ENCODE results near the gene CEP164.

The CEP164 gene

DNA sequence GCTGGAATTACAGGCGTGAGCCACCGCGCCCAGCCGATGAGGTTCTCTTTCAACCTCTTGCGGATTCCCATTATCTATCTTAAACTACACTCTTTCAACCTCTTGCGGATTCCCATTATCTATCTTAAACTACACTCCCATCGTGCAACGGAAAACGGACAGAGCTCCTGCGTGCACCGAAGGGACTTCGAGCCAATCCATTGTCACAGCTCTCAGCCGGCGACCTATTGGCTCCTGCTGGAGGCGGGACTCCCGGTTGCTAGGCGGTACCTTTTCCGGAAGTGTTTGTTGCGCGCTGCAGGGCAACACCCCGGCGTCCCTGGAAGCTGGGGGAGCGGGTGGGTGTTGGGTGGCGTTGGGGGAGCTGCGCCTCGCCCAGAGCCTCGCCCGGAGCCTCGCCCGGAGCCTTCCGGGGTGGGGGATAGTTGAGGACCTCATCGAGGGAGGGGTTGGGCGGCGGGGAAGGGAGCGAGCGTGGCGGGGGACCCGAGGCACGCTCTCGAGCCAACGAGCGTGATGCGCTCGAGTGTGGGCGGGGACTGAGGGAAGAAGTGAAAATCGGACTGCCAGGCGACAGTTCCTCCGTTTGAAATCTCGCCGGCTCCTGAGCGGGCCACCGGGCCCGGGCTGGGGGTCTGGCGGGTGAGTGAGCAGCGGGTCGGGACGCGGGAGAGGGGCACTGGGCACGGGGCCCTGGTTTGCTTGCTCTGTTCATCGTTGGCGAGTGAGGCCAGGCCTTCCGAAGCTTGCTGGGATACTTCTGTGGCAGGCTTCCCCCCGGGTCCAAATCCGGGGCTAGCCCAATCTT lies at the start of gene CEP164:
Gene CEP164, plus strand, starts transcription at position 288 of the 808 bp plus-strand sequence. CDS start 10,733 bp downstream, outside the sequence.
- DNase-seq = peak; percentile 93 to 94

DNA sequence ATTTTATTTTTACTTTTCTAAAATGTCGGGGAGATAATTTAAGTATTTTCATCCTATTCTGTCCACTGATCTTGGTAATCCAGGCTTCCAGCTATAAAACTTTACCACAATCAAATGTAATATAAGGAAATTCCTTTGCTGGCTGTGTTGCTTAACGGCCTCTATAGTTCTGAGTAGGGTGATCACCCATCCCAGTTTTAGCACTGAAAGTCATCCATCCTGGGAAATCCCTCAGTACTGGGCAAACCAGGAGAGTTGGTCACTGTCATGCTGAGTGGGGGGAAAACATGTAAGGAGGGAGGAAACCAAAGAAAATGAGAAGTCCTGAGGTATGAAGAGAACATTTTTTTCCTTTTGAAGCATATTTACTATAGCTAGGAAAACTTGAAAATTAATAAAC lies 49.3 kb upstream of the CEP164 start:
- no peak for DNase-seq

DNA sequence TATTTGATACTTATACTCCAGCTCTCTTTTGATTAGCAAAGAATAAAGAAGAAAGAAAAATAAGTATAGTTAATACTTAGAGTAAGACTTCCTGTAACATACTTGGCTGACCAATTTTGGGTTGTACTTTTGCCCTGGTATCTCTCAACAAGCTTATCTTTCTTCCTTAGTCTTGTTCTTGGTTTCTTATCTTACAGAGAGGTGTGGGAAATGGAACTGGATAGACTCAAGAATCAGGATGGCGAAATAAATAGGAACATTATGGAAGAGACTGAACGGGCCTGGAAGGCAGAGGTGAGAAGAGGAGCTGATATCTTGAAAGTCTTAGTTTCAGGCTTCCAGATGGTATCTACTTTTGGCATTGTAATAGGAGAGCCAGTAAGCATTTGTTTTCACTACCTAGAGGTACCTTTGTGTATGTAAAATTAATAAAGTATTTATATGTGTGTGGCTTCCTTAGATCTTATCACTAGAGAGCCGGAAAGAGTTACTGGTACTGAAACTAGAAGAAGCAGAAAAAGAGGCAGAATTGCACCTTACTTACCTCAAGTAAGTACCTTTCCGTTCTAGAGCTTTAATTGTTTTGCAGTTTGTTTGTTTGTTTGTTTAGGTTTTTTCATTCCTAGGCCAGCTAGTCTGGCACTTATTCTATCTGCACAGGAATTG lies 47.8 kb upstream of the CEP164 start:
- DNase-seq = no peak

DNA sequence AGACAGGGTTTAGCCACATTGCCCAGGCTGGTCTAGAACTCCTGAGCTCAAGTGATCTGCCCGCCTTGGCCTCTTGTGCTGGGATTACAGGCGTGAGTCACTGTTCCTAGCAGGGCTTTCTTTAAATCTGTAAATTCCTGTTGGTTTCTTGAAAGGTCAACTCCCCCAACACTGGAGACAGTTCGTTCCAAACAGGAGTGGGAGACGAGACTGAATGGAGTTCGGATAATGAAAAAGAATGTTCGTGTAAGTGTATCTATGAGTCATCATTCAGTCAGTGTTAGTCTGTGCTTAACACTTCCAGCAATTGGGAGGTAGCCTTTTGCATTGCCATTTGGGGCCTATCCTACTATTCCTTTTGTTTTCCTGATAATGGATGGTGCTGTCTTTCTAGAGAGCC lies 46.5 kb upstream of the CEP164 start:
- DNase-seq = no peak

DNA sequence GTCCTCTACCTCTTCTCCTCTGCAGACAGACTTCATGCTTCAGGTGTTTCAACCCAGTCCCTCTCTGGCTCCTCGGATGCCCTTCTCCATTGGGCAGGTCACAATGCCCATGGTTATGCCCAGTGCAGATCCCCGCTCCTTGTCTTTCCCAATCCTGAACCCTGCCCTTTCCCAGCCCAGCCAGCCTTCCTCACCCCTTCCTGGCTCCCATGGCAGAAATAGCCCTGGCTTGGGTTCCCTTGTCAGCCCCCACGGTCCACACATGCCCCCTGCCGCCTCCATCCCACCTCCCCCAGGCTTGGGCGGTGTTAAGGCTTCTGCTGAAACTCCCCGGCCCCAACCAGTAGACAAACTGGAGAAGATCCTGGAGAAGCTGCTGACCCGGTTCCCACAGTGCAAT lies 45.8 kb upstream of the CEP164 start:
- no peak for DNase-seq

DNA sequence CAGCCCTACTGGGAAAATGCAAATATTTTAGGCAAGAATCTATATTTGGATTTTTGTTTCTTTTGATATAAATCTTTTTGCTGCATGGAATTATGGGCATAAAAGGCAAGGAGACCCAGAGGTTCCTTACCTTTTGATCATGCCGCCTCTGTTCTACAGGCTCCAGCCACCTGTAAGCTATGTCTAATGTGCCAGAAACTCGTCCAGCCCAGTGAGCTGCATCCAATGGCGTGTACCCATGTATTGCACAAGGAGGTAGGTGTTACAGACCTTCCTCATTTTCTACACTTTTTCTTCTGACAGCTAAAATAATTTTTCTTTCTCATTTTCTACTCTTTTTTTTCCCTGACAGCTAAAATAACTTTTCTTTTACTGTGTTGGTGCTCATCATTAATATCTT lies 44.7 kb upstream of the CEP164 start:
- no peak for DNase-seq

DNA sequence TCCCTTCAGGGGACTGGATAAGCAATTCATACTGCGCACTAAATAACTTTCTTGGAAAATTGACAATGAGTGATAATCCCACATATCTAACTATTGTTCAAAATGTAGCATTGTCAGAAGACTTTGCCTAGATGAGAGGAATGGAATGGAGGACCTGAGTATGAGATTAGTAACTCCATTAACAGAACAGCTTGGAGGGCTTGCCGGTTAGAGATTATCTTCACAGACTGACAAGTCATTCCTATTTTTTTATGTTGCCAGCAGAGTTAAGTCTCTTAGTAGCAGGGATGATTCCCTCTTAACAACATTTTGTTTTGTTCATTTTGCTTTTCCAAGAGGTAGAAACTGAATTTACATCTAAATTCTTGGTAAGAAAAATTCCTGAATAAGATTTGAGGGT lies 43.6 kb upstream of the CEP164 start:
- no peak for DNase-seq

DNA sequence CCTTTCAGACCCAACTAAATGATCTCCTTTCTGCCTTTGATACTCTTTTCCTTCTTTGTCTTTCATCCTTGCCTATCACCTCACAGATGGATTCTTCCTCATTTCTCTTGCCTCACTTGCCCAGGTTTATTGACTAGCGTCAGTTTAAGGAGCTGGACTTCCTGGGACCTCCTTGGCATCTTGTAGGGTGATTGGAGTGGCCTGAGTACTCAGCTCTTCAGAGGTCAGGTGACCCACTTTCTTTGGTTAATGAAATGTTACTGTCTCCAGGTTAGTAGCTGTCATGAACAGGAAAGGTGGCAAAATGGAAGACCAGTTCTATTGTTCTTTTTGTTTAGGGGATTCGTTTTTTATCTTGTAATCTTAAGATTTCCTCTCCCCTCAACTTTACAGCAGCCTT lies 41.1 kb upstream of the CEP164 start:
- DNase-seq = no peak

DNA sequence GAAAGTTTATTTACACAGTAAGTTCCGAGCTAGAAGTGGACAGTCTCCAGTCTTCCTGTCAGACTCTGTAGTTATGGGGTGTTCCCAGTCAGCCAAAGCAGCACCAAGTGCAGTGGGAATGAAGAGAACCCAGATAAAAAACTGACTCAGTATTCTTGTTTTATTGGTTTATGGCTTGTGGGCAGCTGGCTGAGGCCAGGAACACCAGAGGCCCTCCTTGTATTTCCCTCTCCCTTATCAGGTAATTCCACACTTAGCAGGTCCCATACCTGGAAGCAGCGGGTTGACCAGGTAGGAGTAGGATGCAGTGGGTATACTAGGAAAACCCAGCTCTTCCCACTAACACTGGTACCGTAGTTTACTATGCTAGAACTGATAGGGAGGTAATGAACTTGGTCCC lies 40.0 kb upstream of the CEP164 start:
- DNase-seq = no peak

DNA sequence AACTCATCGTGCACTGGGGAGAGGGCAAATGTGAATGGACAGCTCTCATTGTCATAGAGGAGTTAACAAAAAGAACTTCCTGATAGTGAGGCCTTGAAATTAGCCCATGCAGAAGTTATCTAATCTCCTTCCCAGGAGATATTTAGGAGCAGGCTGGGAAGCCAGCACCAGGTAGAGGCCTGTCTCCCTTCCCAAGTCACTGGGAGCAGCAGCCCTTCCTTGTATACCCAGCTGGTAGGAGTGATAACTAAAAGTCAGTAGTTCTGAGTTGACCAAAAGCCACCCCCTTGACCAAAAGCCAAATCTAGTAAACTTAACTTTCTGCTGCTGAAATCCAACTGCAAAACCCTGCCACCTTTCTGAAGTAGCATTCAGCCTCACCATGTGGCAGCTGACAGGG lies 37.9 kb upstream of the CEP164 start:
- DNase-seq = no peak

DNA sequence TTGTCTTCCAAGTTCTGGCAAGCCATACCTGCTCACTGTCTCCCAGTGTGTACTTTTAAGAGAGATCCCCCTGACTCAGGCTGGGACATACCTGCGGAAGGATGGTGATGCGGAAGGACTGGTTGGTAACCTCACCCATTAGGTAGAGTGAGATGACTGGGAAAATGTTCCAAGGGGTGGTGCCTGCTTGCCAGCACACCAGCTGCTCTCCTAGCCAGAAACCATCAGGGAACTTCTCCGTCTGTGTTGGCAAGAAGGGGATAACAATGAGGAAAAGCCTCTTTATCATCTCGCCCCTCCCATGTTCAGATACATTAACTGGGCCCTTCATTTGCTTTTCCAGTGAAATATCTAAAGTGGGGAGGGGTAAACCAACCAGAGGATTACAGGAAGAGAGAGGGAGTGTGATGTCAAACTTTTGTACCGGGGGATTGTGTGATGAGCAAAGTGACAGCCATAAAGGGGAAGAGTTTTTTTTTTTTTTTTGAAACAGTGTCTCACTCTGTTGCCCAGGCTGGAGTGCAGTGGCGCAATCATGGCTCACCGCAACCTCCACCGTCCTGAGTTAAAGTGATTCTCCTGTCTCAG lies 36.8 kb upstream of the CEP164 start, which contains the start of gene BACE1-AS:
Gene BACE1-AS, plus strand, starts transcription at position 538 of the 588 bp plus-strand sequence.
- no peak for DNase-seq

DNA sequence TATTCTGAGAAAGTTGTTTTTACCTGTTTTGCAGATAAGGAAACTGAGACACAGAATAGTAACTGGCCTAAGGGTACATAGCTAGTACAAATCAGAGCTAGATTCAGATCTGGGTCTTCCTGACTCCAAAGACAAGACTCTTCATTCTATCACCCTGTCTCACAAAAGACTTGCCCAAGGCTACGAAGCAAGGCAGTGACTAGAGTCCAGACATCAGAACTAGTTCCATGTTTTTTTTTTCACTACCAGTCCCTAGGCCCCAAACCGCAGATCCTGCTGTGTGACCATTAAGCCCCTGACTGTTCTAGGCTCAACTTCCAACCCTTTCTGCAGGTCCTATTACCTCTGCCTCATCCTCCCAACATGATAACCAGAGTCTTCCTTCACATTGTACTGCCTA lies 35.0 kb upstream of the CEP164 start:
- no peak for DNase-seq

DNA sequence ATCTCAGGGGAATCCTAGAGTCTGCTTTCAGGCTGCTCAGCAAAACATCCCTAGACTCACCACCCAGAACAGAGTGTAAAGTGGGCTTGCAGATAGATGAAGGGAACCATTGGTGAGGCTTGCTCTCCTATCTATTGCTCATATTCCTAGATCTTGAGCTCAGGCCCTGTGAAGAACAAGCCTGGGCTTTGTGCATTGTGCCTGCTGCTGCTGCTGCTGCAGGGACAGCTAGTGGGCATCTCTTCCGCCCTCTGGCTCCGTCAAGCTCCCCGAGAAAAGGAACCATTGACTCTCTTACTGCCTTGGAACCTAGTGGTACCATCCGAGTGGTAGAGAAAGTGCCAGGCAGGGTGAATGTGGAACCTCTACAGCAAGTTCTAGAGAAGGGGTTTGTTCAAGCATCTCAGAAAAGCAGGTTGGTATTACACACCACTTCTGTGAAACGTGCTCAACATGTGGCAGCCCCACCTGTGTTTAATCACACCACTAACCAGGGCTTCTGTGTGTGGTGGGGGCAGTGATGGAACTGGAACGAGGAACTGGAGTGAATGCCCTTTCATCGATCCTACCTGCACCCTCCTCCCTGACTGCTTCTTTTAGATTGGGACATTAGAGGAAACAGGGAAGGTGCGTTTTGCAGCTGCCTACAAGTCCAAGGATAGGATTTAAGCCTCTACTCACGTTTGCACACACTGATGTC lies 32.1 kb upstream of the CEP164 start:
- DNase-seq = no peak

DNA sequence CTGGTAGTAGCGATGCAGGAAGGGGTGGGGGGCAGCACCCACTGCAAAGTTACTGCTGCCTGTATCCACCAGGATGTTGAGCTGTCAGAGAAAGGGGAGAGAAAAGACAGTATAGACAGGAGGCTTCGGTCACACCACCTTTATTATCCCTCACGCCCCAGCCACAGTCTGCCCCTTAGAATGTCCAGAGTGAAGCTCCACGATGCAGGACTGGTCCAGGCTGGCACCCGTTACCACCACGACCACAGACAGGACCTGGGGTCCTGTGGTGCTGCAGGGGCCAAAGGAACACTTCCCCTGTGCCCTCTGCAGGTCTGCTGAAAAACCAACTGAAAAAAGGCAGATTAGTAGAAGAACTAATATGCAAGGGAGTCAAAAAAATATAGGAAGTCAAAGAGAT lies 30.8 kb upstream of the CEP164 start:
- no peak for DNase-seq

DNA sequence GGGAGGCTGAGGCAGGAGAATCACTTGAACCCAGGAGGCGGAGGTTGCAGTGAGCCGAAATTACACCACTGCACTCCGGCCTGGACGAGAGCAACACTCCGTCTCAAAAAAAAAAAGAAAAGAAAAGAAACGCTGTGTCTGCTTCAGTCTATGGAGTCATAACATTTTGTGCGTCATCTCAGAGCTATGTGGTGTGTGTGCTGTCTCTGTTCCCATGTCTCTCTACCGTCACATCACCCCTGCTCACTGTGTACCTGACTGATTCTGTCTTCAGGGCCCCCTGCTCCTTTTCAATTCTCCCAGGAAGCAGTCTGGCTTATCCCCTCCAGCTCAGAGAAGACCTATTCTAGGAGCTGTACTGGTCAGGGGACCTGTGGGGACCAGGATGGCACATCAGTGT lies 29.5 kb upstream of the CEP164 start:
- no peak for DNase-seq

DNA sequence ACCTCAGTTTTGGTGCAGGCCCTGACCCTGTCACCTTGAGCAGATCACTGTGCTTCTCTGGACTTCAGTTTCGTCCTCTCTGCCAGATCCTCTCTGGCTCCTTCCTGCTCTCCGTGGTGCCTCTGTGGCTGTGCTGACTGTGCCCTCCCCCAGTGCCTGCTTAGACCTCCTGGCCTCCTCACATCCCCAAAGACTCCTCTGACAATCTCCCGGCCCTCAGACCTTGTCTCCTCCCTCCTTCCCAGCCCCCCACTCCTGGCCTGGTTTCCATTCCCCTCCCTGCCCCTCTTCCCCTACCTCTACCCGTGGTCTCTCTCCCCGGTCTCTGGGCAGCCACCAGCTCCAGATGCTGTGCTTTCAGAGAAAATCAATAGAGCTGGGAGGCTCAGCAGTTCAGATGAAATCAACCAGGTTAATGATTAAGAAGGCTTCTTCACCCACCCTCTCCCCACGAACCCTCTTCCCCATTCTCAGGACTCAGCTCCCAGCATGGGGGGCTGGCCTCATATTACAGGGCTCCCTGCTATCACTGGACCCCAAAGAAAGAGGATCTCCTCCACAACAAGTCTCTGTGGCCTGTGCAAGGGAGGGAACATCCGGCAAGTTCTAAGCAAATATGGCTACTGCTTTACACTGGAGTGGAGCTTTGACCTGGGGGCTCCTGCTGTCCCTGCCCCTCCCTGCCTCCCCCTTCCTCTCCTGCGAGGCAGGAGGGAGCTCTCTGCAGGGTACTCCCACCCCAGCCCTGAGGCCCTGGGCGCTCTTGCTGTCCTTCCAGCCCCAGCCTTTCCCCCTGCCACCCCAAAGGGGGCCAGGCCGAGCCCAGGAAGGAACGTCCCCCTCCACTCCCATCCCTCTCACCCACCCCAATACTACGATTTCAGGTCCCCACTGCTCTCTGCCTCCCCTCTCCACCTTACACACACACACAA lies 28.0 kb upstream of the CEP164 start:
- DNase-seq = no peak

DNA sequence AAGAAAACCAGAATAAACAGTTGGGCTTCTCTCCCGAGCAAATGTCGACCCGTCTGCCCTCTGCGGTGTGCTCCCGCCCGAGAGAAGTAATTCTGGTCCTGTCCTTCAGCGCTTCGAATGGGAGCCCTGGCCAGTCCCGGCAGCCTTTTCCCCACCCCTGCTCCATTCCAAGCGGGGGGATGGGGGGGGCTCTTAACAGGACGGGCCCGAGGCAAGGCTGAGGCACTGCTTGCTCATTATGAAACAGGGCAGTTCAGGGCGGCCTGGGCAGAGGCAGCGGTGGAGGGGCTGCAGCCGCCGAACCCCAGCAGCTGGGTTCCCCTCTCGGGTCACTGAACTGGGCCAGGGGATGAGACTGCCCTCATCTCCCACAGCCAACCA lies 27.4 kb upstream of the CEP164 start:
- DNase-seq = no peak

DNA sequence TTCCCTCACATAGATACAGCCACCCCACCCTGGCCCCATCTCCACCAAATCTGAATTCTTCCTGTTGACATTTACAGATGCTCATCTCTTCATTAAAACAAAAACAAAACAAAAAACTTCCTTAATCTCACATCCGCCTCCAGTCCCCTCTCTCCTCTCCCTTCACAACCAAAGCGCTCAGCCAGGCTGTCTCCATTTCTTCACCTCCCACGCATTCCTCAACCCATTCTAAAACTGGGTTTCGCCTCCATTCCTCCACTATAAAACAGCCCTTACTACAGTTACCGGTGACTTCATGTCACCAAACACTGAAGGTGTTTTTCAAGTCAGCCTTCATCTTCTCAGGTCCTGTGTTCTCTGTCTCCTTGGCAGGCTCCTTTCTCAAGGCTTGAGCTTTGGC lies 26.9 kb upstream of the CEP164 start:
- DNase-seq = no peak

DNA sequence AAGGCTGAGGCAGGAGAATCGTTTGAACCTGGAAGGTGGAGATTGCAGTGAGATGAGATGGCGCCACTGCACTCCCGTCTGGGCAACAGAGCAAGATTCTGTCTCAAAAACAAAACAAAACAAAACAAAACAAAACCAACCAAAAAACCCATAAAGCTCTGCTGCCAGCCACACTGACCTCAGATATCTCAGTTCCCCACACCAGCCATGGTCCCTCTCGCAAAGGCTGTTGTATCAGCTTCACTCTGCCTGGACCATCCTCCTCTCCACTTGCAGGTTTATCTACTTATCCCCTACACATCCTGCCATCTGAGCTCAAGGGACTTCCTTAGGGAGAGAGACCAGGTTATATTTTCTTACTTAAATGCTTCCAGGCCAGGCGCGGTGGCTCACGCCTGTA lies 25.4 kb upstream of the CEP164 start:
- no peak for DNase-seq

DNA sequence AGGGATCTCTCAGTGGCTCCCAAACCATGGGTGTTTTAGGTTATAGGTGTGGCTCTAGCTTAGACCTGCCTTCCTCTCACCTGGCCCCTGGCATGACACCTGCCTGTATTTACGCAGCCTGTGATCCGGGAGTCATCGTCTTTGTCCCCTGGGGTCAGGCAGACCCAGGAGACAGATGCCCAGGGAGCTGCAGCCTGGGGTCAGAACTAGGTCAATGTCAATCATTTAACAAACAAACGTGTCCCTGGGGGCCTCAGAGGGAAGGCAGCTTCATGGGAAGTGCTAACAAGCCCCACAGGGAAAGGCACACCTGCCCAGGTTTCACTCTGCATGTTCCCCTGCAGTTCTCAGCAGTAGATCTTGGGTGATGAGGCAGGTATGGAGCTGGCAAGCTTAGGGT lies 24.6 kb upstream of the CEP164 start:
- DNase-seq = no peak

DNA sequence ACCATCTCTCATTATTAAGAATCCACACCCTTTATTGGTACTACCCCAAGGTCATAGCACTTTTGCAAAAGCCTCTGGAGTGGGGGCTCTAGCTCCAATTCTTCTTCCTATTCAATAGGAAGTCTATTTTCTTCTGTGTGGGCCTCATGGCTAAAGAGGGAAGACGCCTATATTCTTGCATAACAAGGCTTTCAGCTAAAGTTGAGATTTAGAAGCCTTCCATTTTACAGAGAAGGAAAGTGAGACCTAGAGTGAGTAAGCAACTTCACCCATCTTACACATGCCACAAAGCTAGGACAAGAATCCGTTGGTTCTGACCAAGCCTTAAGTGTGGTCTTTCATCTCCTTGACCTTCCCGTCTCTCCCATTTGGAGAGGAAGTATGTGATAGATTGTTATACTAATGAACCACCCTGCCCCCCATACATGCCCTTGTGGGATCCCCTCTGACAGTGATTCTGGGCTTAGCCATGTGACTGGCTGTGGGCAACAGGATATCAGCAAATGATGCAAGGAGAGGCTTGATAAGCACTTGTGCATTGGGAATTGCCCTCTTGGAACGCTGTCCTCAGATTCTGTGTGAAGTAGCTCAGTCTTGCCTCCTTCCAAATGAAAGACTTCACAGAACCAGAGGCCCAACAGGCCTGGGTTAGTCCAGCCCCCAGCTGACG lies 23.9 kb upstream of the CEP164 start:
- DNase-seq = no peak

DNA sequence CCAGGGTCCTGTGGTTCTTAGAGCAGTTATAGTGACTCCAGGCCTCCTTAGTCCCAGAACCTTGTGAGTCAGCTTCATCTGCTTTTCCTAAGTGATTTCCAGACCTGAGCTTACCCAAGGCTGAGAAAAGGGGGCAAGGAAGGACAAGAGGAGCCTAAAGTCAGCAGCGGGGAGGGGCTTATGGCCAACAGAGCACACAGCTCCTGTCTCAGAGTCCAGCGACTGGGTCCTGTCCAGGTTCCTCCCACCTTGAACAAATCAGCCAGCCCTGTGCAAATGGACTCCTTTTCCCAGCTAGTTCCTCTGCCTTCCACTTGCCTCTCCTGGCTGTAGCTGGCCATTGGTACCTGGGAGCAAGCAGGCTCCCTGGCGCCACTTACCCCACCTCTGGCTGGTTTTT lies 22.5 kb upstream of the CEP164 start:
- no peak for DNase-seq

Data from stimulated activated CD4-positive, alpha-beta T cell treated with anti-CD3 and anti-CD28 coated beads, Interleukin-2, amount 100 ng/mL, for 24 hours (primary cell).